GM21360 (cell line): ENCODE results near the gene ADGRG7.
"Not testable (repeated sequence)": the region's sequence is repeated elsewhere in the genome, so short reads cannot be mapped to it uniquely, and the experiment has no call there.

Source experiments
- ATAC-seq: cut with Tn5 transposase; IDR thresholded peaks from one replicate; pipeline ENCODE4 v1.9.1; 2021; ENCODE audit warnings: mild to moderate bottlenecking, moderate library complexity; ENCODE audit not compliant: unreplicated experiment

The ADGRG7 gene, protein sequence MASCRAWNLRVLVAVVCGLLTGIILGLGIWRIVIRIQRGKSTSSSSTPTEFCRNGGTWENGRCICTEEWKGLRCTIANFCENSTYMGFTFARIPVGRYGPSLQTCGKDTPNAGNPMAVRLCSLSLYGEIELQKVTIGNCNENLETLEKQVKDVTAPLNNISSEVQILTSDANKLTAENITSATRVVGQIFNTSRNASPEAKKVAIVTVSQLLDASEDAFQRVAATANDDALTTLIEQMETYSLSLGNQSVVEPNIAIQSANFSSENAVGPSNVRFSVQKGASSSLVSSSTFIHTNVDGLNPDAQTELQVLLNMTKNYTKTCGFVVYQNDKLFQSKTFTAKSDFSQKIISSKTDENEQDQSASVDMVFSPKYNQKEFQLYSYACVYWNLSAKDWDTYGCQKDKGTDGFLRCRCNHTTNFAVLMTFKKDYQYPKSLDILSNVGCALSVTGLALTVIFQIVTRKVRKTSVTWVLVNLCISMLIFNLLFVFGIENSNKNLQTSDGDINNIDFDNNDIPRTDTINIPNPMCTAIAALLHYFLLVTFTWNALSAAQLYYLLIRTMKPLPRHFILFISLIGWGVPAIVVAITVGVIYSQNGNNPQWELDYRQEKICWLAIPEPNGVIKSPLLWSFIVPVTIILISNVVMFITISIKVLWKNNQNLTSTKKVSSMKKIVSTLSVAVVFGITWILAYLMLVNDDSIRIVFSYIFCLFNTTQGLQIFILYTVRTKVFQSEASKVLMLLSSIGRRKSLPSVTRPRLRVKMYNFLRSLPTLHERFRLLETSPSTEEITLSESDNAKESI

GRCh38 chr3:100609305-100609704 lies at the start of gene ADGRG7:
TSS of gene ADGRG7 (plus strand) at chr3:100609601. CDS start at chr3:100609857, 256 bp downstream.
- no peak for ATAC-seq

- no peak for ATAC-seq
These were observed 49.0 kb upstream of the ADGRG7 start for GRCh38 chr3:100560426-100560825.

DNA sequence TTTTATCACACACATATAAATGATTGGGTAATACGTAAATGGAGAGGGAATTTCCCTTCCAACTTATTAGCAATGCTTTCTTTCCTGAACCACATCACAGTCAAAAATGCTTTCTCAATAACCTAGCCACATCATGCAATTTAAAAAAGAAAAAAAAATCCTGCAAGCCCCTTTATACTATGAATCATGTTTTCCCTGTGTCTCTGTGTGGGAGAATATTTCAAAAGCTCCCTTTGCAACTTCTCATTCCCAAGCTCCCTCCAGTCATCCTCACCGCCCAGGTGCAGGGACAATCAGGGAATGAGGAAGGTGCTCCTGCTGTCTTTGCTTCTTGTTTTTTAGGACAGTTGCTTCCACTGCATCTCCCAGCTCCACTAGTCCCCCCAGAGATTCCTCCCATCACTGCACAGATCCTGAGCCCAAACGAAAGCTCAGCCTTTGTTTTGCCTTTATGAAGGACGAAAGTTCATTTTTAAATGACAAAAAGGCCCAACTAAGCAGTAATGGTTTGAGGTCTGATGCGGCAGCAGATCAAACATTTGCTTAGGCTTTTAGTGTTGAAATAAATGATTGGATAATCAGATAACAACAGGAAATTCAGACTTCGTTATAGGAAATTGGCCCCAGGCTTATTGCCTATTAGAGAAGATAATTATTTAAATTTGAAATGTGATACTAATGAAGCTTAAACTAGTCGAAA lies 47.8 kb upstream of the ADGRG7 start:
- ATAC-seq, result no peak

DNA sequence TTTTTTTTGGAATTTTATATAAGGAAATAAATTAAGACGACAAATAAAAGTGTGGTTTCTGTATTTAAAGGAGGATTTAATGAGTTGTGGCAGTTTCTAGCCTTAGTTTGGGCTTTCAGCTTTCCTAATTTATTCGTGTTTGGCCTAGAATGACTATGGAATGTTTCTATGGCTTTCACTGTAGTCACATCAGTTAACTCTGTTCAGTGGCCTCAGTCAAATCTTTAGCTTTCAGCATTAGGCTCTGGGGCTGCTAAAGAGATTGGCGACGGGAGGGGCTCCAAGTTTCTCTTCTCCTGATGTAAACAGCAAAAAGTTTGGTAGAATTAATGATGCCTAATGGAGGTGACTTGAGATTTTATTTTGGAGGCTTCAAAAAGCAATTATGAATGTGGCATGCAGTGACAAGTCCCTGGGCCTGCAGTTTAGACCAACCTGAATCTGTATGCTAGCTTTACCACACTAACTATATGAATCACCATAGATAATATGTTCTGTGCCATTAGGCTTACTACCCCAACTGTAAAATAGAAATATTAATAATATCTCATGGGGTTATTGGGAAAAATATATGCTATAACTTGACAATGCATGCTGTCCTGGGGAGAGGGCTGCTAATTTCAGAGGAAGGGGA lies 47.1 kb upstream of the ADGRG7 start:
- ATAC-seq, result no peak

- ATAC-seq, result no peak
These were observed 46.2 kb upstream of the ADGRG7 start for GRCh38 chr3:100563228-100563627.

DNA sequence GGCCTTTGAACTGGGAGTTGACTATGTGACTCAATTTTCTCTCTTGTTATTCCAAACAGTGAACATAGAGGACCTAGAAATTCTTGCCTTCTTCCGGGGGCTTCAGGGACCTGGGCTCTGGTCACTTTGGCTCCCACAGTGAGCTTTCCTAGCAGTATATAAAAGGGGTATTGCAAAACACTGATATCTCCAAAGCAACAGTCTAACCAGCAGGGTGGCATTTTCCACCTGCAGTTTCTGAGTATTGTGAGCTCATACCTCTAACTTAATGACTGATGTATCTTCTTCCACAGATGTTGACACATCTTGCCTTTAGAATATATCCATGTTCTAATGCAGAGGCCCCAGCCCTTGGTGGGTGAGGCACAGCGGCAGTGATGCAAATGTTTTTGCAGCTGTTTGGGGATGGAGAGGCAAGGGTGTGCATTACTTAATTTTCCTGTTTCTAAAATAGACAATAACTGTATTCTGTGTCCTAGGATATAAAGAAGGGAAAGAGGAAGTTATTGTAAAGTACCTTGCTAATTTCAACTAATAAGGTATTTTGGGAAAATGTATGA lies 45.7 kb upstream of the ADGRG7 start:
- no peak for ATAC-seq

GRCh38 chr3:100570811-100571210 lies 38.6 kb upstream of the ADGRG7 start:
- no peak for ATAC-seq

DNA sequence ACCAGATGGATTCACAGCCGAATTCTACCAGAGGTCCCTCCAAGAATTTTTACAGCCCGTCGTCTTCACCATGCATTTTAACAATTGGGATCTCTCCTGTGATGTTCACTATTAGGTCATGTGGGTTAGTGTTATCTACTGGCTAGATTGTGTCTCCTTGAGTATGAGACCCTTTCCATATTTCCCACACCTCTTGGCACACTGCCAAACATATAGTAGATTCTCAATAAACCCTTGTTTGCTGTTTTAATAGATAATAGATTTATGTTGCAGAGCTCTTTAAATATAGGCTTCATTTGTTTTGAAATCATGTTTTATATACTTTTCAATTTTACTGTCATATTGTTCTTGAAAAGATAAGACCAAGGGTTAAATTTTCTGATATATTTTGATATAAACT lies 34.9 kb upstream of the ADGRG7 start:
- ATAC-seq, result no peak

DNA sequence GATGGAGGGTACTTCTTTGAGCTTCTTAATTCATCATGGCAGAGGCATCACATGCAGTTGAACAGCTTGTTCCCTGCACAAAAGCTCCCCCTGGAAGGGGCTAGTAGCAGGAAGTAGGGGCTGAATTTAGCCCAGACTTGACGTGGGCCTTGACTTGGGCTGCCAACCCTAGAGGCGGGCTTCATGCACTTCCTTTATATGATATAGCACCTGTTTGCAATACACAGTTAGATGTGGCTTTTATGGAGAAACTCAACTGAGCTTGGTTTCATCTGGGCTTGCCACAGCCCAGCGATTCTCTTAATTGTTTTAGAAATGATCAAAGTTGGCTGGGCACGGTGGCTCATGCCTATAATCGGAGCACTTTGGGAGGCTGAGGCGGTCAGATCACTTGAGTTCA lies 33.7 kb upstream of the ADGRG7 start:
- no peak for ATAC-seq

- no peak for ATAC-seq
These were observed 31.9 kb upstream of the ADGRG7 start for GRCh38 chr3:100577382-100578008.

DNA sequence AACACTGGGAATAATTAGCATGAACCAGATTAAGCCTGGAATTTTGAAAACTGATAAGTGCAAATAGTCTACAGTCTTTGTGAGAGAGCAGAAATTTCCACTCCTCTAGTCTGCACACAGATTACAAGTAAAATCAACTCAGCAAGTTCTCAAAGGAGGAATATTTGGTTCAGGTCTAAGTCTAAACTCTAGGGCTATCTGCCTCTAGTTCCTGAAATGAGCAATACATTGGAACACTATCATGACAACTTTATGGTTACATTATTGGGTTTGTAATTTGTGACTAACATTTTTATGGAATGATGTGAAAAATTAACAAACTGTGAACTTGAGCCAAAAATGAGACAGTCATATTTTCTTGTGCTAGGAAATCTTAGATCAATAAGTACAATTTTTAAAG lies 30.8 kb upstream of the ADGRG7 start:
- ATAC-seq, result no peak

GRCh38 chr3:100580147-100580546 lies 29.3 kb upstream of the ADGRG7 start:
- no peak for ATAC-seq

DNA sequence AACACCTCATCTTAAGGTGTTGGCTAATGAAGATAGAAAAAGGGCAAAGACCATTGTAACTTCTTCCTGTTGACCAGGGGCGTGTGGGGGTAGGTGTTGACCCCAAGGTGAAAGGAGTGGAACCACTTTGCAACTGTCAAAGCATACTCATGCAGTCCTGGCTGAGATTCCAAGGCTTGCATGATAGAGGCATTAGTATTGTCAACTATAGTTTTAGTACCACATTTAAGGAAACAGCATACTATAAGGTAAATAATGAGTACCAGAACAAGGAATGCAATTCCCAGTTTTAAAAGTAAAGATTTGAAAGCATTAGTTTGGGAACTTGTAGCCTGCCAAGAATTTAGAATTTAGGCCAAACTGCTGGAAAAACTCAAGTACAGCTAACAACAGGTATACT lies 27.8 kb upstream of the ADGRG7 start:
- ATAC-seq, result no peak

DNA sequence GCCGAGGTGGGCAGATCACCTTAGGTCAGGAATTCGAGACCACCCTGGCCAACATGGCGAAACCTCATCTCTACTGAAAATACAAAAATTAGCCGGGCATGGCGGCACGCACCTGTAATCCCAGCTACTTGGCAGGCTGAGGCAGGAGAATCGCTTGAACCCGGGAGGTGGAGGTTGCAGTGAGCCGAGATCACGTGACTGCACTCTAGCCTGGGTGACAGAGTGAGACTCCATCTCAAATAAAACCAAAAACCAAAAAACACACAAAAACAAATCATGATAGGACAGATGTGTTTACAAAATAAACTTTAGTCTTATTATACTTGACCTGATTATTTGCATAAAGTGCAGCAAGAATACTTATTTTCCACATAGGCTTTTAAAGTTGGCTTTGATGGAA lies 27.2 kb upstream of the ADGRG7 start:
- not testable (repeated sequence) for ATAC-seq

- no peak for ATAC-seq
These were observed 25.2 kb upstream of the ADGRG7 start for GRCh38 chr3:100584101-100584660.

- no peak for ATAC-seq
These were observed 22.6 kb upstream of the ADGRG7 start for GRCh38 chr3:100586832-100587231.

- ATAC-seq, result no peak
These were observed 21.1 kb upstream of the ADGRG7 start for GRCh38 chr3:100588251-100588650.

- no peak for ATAC-seq
These were observed 19.1 kb upstream of the ADGRG7 start for GRCh38 chr3:100590114-100590839.

- ATAC-seq, result no peak
These were observed 18.6 kb upstream of the ADGRG7 start for GRCh38 chr3:100590840-100591147.
